ENCODE data around the gene NCOA4.
"Not testable (repeated sequence)": the region's sequence is repeated elsewhere in the genome, so short reads cannot be mapped to it uniquely, and the experiment has no call there.

The NCOA4 gene

DNA sequence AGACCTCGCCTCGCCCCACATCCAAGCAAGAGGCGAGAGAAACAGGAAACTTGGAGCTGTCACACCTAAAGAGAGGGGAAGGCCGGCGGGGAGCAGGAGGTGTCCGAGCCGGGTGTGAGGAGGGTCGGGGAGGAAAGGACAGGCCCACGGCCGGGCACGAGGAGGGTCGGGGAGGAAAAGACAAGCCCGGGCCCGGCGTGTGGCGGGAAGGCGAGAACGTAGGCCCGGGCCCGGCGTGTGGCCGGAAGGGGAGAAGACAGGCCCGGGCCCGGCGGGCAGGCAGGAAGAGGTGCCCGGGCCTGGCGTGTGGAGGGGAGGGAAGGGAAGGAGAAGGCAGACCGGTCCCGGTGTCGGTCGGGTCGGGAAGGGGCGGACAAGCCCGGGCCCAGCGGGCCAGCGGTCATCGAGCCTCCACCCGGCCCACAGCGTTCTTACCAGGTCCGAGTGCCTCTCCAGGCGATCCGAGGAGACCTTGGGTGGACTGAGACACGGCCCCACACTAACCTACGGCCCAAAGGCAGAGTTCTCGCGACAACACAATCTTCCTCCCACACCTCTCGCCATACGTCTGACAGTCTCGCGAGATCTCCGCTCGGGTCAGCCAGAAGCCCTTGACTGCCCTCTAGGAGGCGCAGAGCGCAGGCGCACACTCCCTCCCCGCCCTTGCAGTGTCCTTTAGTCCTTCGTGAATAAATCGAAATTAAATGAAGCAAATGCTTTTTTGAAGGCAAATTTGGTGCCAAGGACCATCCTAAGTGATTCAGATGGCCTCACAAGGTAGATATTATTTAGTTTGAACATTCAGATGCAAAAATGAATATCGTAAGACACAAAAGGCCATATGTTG lies at the start of gene NCOA4:
Gene NCOA4, minus strand, starts transcription at position 533 of the 847 bp plus-strand sequence. CDS start 13,943 bp downstream, outside the sequence.
- peak; percentile 93 for DNase-seq

GRCh38 chr10:46079831-46080585 lies 49.6 kb upstream of the NCOA4 start:
- DNase-seq: peak; percentile 10

GRCh38 chr10:46077731-46078413 lies 47.4 kb upstream of the NCOA4 start:
- DNase-seq: no peak

DNA sequence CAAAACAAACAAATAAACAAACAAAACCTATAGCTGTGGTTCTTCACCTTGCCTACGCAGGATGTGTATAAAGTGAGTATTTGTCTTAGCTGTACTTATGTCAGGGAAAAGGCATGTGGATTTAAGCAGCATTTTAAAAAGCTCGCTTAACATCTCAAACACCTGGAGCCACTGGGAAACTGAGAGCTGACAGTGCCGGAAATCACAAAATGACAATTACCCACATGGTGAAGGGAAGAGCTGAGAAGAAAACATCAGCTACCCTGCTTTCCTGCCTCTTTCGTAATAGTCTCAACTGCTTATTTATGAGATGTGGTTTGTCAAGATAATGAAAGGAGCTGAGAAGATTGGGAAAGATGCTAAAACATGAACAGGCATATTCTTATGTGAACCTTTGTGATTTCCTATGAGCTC lies 46.7 kb upstream of the NCOA4 start:
- DNase-seq: peak; percentile 24

DNA sequence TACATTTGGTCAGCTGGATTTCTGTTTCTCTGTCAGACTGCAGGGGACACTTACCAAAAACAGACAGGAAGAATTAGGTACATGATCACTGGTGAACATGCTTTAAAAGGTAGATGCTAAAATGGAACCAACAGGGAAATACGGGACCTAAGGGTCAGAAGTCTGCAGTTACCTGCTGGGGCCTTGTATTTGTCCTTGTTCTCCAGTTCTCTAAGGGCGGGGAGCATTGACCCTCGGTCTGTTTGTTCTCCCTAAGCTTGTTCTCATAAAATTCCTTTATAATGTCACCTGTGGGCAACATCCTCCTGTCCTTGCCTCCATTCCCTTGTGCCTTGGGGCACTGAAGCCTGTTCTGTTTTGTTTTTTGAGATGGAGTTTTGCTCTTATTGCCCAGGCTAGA lies 45.4 kb upstream of the NCOA4 start:
- no peak for DNase-seq

DNA sequence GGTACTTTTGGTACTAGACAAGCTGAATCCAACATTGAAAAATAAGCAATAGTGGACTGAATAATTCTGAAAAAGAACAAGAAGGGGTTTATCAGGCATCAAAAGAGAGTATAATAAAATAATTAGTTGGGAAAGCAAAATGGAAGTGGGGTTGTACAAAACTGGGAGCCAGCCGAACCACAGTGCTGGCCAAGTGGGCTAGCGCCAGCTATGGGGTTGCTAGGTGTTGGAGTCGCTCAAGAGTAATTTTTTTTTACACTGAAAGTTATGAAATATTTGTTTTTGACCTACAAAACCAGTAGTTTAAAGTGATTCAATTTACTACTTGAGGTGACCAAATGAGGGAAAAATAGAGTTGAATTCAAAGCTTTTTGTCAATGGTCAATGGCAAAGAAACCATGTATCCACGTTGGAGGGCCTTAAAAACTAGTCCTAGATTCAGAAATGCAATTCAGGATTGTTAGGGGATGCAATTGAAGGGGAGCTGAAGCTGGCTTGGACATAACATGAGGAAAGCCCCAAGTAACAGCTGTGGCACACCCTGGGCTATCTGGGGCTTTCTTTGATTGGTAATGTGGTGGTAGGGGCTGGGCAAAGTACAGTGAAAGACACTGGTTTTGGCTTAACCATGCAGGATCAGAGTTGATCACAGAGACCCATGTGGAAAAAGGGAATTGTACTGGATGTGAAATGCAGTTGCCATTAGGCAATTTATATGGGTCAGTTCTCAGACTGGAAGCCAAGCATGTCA lies 43.9 kb upstream of the NCOA4 start:
- no peak for DNase-seq

- no peak for DNase-seq
Measured at GRCh38 chr10:46073564-46073963, 43.1 kb upstream of the NCOA4 start.

GRCh38 chr10:46070749-46071148 lies 40.3 kb upstream of the NCOA4 start:
- DNase-seq: no peak

- DNase-seq: no peak
Measured at GRCh38 chr10:46069771-46070463, 39.5 kb upstream of the NCOA4 start.

DNA sequence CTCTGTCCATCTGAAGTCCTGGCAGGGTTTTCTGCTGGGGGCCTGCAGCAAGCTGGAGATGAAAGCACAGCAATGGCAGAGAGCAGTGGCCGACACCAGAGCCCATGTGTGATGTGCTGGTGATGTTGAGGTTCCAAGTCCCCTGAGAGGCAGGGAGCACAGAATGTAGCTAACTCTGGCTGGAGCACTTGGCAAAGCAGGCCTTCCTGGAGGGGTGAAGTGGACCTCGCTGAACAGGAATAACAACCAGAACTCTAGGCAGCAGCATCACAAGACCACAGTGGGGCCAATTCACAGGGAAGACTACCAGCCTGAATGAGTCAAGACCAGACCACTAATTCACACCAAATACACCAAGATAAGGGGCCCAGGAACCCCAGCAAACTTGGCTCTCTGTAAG lies 38.5 kb upstream of the NCOA4 start:
- no peak for DNase-seq

DNA sequence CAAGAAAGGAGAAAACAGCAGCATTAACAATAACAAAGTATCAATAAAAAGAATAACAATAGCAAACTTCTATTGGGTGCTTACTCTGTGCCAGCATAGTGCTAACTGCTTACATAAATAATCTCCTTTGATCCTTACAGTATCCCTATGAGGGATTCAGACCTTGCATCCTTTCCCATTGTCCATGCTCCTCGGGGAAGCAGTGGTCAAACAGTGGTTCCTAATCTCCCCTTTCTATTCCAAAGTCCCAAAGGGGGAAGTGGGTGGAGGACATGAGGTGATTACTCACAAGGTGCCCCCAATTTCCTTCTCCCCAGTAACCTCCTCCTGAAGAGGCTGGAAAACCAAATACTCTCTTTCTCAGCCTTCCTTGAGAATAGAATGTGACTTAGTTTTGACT lies 37.7 kb upstream of the NCOA4 start:
- DNase-seq: no peak

DNA sequence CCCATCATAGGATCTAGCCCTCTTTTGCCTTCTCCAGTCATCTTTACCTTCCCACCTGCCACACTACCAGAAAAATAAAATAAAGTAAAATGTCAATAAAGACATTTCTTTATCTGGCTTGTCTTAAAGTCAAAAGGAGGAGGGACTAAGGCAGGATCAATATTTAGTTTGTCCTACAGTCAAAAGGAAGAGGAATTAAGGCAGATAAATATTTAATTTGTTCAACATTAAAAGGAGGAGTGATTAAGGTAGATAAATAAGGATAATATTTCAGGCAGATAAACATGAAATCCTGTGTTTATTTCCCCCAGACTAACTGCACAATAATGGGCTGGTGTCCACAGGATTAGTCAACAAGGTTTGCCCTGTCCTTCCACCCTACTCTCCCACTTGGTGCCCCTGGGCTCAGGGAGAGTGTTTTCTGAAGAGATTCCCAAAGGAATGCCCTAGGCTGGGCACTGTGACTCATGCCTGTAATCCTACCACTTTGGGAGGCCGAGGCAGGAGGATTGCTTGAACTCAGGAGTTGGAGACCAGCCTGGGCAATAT lies 33.9 kb upstream of the NCOA4 start:
- no peak for DNase-seq

DNA sequence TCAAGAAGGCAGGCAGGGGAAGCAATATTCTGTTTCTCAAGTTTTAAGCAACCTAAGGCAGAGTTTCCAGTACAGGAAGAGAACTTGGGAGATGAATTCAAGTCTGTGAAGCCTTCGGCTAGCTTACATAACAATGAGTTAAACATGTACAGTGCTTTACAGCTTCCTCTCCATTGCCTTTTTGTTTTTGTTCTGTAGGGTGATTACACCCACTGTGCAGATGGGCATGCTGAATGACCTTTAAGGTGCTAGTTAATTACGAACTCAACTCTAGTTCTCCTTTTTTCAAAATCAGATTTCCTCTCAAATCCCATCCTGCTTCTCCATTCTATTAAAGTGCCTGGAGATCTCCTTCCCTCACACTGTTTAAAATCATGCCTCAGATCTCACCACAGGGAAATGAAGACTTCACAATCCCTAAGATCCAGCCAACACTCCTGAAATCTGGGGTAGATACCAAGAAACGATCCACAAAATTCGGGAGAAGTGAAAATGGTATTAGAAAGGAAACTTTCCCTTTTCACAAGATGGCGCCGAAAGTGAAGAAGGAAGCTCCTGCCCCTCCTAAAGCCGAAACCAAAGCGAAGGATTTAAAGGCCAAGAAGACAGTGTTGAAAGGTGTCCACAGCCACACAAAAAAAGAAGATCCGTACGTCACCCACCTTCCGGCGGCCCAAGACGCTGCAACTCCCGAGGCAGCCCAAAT lies 32.5 kb upstream of the NCOA4 start:
- DNase-seq: no peak

GRCh38 chr10:46060706-46061105 lies 30.3 kb upstream of the NCOA4 start:
- no peak for DNase-seq

DNA sequence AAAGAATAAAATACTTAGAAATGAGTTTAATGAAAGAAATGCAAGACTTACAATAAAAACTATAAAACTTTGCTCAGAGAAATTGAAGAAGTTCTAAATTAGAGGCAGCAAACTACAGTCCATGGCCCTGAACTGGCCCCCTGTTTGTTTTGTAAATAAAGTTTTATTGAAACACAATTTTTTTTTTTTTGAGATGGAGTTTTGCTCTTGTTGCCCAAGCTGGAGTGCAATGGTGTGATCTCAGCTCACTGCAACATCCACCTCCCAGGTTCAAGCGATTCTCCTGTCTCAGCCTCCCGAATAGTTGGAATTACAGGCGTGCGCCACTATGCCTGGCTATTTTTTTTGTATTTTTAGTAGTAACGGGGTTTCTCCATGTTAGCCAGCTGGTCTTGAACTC lies 27.5 kb upstream of the NCOA4 start:
- DNase-seq: not testable (repeated sequence)

DNA sequence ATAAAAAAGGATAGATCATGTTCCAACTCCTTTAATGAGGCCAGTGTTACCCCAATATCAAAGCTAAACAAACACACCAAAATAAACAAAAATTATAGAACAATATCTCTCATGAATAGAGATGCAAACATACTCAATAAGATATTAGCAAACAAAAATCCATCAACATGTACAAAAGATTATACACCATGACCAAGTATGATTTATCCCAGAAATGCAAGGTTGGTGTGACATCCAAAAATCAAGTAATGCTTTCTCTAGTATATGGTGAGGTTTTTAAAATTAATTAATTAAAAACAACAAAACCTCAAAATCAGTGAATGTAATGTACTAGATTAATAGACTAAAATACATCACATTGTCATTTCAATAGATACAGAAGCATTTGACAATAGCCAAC lies 26.6 kb upstream of the NCOA4 start:
- DNase-seq: no peak

DNA sequence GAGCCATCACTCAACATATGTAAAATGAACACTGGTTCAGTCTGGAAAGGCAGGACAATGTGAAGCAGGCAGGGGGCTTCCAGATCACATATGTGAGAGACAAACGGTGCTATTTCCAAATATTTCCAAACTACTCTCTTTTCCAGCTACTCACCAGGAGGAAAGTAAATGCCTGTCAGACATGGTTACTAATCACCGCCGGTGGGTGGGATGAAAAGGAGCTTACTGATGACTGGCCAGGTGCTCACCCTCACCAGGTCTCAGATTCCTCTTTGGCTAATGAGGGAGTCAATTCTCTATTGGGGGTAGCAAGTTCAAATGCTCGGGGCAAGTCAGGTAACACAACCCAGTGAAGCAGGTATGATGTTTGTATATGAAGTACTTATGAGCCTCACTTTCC lies 25.3 kb upstream of the NCOA4 start:
- DNase-seq: no peak

GRCh38 chr10:46053534-46054434 lies 23.4 kb upstream of the NCOA4 start:
- DNase-seq: no peak

DNA sequence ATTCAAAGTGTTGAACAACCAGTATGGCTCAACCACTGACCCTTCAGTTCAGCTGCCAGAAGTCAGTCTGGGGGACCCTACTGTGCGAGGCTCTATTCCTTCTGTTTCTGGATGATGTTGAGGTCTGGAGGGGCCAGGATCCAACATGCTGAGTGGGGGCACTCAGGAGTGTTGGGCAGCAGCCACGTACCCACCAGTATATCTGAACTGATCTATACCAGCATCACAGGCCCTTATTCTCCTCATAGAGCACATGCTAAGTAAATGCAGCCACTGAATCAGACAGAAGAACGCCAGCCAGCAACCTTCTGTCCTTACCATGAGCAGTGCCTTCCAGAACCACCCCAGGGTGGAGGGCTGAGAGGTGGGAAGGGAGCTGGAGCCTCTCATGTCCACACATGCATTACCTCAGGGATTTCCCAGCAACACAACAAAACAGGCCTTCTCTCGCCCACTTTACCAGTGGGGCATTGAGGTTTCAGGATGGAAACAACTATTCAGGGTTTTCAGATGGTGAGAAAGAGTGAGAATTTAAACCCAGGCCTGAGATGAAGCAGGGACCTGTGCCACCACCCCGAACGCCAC lies 22.5 kb upstream of the NCOA4 start:
- DNase-seq: no peak
